ENCODE results near the gene SPRTN.

GRCh38 chr1:231327617-231328016, 10.5 kb upstream of the SPRTN start:
- TF ChIP-seq CTCF (IDR thresholded peaks at IDR 0.05) = no peak
- TF ChIP-seq POLR2AphosphoS5 (IDR thresholded peaks at IDR 0.05) = no peak
- no peak for TF ChIP-seq POLR2A (IDR thresholded peaks at IDR 0.05)
- TF ChIP-seq EP300 (IDR thresholded peaks at IDR 0.05) = no peak

Measured in stomach (tissue), 4 donors.